ENCODE data around the gene RPL13A. TPM values are rescaled to one million over a fixed set of nuclear protein-coding genes. Genes with fewer than 3 reads are reported as not detected.

RPL13A gene
- total and polyA plus RNA-seq, 2 of the 13 experiments (the other 11 are each of a cell fraction or from before 2014, with no cell fraction given) = 2,601 to 3,407 TPM

DNA sequence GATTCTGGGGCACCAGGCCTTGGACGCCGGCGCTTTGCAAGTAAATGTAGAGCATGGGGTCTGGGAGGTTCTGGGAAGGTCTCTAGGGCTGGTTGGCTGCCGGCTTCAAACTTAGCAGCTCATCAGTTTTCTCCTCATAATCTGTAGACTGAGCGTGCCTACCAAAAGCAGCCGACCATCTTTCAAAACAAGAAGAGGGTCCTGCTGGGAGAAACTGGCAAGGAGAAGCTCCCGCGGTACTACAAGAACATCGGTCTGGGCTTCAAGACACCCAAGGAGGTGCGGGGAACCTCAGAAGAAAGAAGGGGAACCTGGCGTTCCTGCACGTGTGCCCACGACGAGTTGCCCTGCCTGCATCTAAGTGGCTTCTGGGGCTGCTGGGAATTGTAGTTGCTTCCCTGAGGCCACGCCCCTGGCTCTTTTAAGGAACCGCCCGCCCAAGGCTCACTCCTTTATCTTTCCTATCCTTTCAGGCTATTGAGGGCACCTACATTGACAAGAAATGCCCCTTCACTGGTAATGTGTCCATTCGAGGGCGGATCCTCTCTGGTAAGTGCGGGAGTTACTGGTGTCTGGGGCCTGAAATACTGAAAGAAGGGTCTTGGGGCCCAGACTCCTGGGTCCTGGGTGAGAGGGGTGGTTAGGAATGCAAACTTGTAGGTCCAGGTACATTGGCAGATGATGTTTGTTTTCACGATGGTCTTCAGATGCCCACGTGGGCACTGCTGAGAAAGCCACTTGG is 9.8 kb downstream of the RPL13A start (continued):
- TF ChIP-seq, protein P1, sequence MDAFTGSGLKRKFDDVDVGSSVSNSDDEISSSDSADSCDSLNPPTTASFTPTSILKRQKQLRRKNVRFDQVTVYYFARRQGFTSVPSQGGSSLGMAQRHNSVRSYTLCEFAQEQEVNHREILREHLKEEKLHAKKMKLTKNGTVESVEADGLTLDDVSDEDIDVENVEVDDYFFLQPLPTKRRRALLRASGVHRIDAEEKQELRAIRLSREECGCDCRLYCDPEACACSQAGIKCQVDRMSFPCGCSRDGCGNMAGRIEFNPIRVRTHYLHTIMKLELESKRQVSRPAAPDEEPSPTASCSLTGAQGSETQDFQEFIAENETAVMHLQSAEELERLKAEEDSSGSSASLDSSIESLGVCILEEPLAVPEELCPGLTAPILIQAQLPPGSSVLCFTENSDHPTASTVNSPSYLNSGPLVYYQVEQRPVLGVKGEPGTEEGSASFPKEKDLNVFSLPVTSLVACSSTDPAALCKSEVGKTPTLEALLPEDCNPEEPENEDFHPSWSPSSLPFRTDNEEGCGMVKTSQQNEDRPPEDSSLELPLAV (CRISPR knock-in tag; conservative IDR thresholded peaks at IDR 0.05; ENCODE audit: low read depth) = no peak
- 0 out of 2 replicates have a peak, but pooled peaks have one; percentile 23 for TF ChIP-seq PHF20 (CRISPR knock-in tag; IDR thresholded peaks at IDR 0.05)
- no peak for TF ChIP-seq KDM2A (CRISPR knock-in tag; IDR thresholded peaks at IDR 0.05; ENCODE audit: borderline replicate concordance, low read depth)
- TF ChIP-seq, protein P2, sequence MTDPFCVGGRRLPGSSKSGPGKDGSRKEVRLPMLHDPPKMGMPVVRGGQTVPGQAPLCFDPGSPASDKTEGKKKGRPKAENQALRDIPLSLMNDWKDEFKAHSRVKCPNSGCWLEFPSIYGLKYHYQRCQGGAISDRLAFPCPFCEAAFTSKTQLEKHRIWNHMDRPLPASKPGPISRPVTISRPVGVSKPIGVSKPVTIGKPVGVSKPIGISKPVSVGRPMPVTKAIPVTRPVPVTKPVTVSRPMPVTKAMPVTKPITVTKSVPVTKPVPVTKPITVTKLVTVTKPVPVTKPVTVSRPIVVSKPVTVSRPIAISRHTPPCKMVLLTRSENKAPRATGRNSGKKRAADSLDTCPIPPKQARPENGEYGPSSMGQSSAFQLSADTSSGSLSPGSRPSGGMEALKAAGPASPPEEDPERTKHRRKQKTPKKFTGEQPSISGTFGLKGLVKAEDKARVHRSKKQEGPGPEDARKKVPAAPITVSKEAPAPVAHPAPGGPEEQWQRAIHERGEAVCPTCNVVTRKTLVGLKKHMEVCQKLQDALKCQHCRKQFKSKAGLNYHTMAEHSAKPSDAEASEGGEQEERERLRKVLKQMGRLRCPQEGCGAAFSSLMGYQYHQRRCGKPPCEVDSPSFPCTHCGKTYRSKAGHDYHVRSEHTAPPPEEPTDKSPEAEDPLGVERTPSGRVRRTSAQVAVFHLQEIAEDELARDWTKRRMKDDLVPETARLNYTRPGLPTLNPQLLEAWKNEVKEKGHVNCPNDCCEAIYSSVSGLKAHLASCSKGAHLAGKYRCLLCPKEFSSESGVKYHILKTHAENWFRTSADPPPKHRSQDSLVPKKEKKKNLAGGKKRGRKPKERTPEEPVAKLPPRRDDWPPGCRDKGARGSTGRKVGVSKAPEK (CRISPR knock-in tag; IDR thresholded peaks at IDR 0.05; ENCODE audit: borderline replicate concordance) = no peak
- TF ChIP-seq XRCC5 (optimal IDR thresholded peaks at IDR 0.05; ENCODE audit: low read length) = peak; percentile 6
- TF ChIP-seq, protein P3, sequence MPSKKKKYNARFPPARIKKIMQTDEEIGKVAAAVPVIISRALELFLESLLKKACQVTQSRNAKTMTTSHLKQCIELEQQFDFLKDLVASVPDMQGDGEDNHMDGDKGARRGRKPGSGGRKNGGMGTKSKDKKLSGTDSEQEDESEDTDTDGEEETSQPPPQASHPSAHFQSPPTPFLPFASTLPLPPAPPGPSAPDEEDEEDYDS (CRISPR knock-in tag; IDR thresholded peaks at IDR 0.05) = 0 out of 2 replicates have a peak, but pooled peaks have one; percentile 14
- TF ChIP-seq, protein P4, sequence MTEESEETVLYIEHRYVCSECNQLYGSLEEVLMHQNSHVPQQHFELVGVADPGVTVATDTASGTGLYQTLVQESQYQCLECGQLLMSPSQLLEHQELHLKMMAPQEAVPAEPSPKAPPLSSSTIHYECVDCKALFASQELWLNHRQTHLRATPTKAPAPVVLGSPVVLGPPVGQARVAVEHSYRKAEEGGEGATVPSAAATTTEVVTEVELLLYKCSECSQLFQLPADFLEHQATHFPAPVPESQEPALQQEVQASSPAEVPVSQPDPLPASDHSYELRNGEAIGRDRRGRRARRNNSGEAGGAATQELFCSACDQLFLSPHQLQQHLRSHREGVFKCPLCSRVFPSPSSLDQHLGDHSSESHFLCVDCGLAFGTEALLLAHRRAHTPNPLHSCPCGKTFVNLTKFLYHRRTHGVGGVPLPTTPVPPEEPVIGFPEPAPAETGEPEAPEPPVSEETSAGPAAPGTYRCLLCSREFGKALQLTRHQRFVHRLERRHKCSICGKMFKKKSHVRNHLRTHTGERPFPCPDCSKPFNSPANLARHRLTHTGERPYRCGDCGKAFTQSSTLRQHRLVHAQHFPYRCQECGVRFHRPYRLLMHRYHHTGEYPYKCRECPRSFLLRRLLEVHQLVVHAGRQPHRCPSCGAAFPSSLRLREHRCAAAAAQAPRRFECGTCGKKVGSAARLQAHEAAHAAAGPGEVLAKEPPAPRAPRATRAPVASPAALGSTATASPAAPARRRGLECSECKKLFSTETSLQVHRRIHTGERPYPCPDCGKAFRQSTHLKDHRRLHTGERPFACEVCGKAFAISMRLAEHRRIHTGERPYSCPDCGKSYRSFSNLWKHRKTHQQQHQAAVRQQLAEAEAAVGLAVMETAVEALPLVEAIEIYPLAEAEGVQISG (CRISPR knock-in tag; IDR thresholded peaks at IDR 0.05) = peak; percentile 58
- TF ChIP-seq, protein P5, sequence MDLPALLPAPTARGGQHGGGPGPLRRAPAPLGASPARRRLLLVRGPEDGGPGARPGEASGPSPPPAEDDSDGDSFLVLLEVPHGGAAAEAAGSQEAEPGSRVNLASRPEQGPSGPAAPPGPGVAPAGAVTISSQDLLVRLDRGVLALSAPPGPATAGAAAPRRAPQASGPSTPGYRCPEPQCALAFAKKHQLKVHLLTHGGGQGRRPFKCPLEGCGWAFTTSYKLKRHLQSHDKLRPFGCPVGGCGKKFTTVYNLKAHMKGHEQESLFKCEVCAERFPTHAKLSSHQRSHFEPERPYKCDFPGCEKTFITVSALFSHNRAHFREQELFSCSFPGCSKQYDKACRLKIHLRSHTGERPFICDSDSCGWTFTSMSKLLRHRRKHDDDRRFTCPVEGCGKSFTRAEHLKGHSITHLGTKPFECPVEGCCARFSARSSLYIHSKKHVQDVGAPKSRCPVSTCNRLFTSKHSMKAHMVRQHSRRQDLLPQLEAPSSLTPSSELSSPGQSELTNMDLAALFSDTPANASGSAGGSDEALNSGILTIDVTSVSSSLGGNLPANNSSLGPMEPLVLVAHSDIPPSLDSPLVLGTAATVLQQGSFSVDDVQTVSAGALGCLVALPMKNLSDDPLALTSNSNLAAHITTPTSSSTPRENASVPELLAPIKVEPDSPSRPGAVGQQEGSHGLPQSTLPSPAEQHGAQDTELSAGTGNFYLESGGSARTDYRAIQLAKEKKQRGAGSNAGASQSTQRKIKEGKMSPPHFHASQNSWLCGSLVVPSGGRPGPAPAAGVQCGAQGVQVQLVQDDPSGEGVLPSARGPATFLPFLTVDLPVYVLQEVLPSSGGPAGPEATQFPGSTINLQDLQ (CRISPR knock-in tag; IDR thresholded peaks at IDR 0.05) = peak; percentile 83; the same call in 1 of the 2 replicates
- TF ChIP-seq, protein P6, sequence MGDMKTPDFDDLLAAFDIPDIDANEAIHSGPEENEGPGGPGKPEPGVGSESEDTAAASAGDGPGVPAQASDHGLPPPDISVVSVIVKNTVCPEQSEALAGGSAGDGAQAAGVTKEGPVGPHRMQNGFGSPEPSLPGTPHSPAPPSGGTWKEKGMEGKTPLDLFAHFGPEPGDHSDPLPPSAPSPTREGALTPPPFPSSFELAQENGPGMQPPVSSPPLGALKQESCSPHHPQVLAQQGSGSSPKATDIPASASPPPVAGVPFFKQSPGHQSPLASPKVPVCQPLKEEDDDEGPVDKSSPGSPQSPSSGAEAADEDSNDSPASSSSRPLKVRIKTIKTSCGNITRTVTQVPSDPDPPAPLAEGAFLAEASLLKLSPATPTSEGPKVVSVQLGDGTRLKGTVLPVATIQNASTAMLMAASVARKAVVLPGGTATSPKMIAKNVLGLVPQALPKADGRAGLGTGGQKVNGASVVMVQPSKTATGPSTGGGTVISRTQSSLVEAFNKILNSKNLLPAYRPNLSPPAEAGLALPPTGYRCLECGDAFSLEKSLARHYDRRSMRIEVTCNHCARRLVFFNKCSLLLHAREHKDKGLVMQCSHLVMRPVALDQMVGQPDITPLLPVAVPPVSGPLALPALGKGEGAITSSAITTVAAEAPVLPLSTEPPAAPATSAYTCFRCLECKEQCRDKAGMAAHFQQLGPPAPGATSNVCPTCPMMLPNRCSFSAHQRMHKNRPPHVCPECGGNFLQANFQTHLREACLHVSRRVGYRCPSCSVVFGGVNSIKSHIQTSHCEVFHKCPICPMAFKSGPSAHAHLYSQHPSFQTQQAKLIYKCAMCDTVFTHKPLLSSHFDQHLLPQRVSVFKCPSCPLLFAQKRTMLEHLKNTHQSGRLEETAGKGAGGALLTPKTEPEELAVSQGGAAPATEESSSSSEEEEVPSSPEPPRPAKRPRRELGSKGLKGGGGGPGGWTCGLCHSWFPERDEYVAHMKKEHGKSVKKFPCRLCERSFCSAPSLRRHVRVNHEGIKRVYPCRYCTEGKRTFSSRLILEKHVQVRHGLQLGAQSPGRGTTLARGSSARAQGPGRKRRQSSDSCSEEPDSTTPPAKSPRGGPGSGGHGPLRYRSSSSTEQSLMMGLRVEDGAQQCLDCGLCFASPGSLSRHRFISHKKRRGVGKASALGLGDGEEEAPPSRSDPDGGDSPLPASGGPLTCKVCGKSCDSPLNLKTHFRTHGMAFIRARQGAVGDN (CRISPR knock-in tag; IDR thresholded peaks at IDR 0.05) = peak; percentile 40; the same call in 1 of the 2 replicates

Data from HepG2 (cell line).